Liver (tissue), 9 donors: ENCODE measurements around the gene GMFB. TPM values are rescaled to one million over a fixed set of nuclear protein-coding genes. Genes with fewer than 3 reads are reported as not detected.
"Not testable (repeated sequence)": the region's sequence is repeated elsewhere in the genome, so short reads cannot be mapped to it uniquely, and the experiment has no call there.

ENCODE experiments used
- DNase-seq: peaks from one replicate; pipeline ENCODE4 v3.0.0-alpha.2; 2017; ENCODE audit warnings: low spot score
- H3K27ac ChIP-seq, 2 donors: one replicate each; pipeline ENCODE4 v1.7.0; 2013; ENCODE audit warnings: inconsistent platforms in 2 of 2, low read length in 2 of 2, control low read depth in 1 of 2, low read depth in 1 of 2, mild to moderate bottlenecking in 1 of 2
- H3K27me3 ChIP-seq, 4 donors: one replicate each; pipeline versions ENCODE4 v1.6.1 to v1.7.0; 2013; ENCODE audit warnings: low read length in 3 of 4, inconsistent platforms in 1 of 4, mild to moderate bottlenecking in 1 of 4, moderate library complexity in 1 of 4; ENCODE audit not compliant: control insufficient read depth in 4 of 4, insufficient read depth in 4 of 4
- H3K36me3 ChIP-seq, 4 donors: one replicate each; pipeline versions ENCODE4 v1.6.1 to v1.7.0; 2013; ENCODE audit warnings: low read length in 3 of 4, mild to moderate bottlenecking in 3 of 4, low read depth in 1 of 4, moderate library complexity in 1 of 4; ENCODE audit not compliant: control insufficient read depth in 4 of 4, insufficient read depth in 3 of 4
- H3K4me1 ChIP-seq, 4 donors: one replicate each; pipeline versions ENCODE4 v1.6.1 to v1.7.0; 2013; ENCODE audit warnings: low read length in 3 of 4, mild to moderate bottlenecking in 3 of 4, moderate library complexity in 1 of 4; ENCODE audit not compliant: control insufficient read depth in 4 of 4, insufficient read depth in 4 of 4
- H3K4me3 ChIP-seq, 3 donors: one replicate each; pipeline versions ENCODE4 v1.6.1 to v1.7.0; 2013; ENCODE audit warnings: low read length in 3 of 3, control low read depth in 1 of 3, low read depth in 1 of 3, mild to moderate bottlenecking in 1 of 3
- H3K9ac ChIP-seq, 2 donors: one replicate each; pipeline ENCODE4 v1.7.0; 2013; ENCODE audit warnings: low read length in 2 of 2, mild to moderate bottlenecking in 2 of 2, moderate library complexity in 2 of 2, control low read depth in 1 of 2, low read depth in 1 of 2
- H3K9me3 ChIP-seq, 4 donors: one replicate each; pipeline versions ENCODE4 v1.6.1 to v1.7.0; 2013; ENCODE audit warnings: low read length in 3 of 4; ENCODE audit not compliant: control insufficient read depth in 4 of 4
- EGR1 ChIP-seq, 2 donors: IDR thresholded peaks; 2 replicates each; pipeline ENCODE4 v1.6.1; 2016 to 2018; ENCODE audit warnings: antibody characterized with exemption in 2 of 2, low read depth in 2 of 2
- FOXA1 ChIP-seq: IDR thresholded peaks from 2 replicates; pipeline ENCODE4 v1.6.1; 2016; ENCODE audit warnings: antibody characterized with exemption
- HNF4A ChIP-seq, 2 donors: conservative IDR thresholded peaks; 2 replicates each; pipeline ENCODE4 v1.6.1; 2016; ENCODE audit warnings: antibody characterized with exemption in 2 of 2, mild to moderate bottlenecking in 2 of 2
- HNF4G ChIP-seq: IDR thresholded peaks from 2 replicates; pipeline ENCODE4 v1.6.1; 2016; ENCODE audit warnings: antibody characterized with exemption
- JUND ChIP-seq, 2 donors: IDR thresholded peaks; 2 replicates each; pipeline ENCODE4 v1.6.1; 2016; ENCODE audit warnings: antibody characterized with exemption in 2 of 2
- MAX ChIP-seq: IDR thresholded peaks from 2 replicates; pipeline ENCODE4 v1.6.1; 2016; ENCODE audit warnings: antibody characterized with exemption
- NR2F2 ChIP-seq: IDR thresholded peaks from 2 replicates; pipeline ENCODE4 v1.6.1; 2016; ENCODE audit warnings: antibody characterized with exemption
- RAD21 ChIP-seq, 2 donors: IDR thresholded peaks; 2 replicates each; pipeline ENCODE4 v1.6.1; 2016; ENCODE audit warnings: antibody characterized with exemption in 2 of 2, mild to moderate bottlenecking in 2 of 2
- REST ChIP-seq: IDR thresholded peaks from 2 replicates; pipeline ENCODE4 v1.6.1; 2016; ENCODE audit warnings: antibody characterized with exemption, mild to moderate bottlenecking
- RXRA ChIP-seq, 2 donors: IDR thresholded peaks; 2 replicates each; pipeline ENCODE4 v1.6.1; 2017 to 2018; ENCODE audit warnings: antibody characterized with exemption in 2 of 2, mild to moderate bottlenecking in 1 of 2
- SP1 ChIP-seq: IDR thresholded peaks from 2 replicates; pipeline ENCODE4 v1.6.1; 2018; ENCODE audit warnings: antibody characterized with exemption, mild to moderate bottlenecking
- TAF1 ChIP-seq: conservative IDR thresholded peaks from 2 replicates; pipeline ENCODE4 v1.6.1; 2016; ENCODE audit warnings: antibody characterized with exemption, mild to moderate bottlenecking
- YY1 ChIP-seq: IDR thresholded peaks from 2 replicates; pipeline ENCODE4 v1.6.1; 2016; ENCODE audit warnings: antibody characterized with exemption, mild to moderate bottlenecking
- WGBS: extraction: QIAGEN DNeasy Blood & Tissue Kit; methylation state at CpG from one replicate; pipeline ENCODE4 v1.1.7; 2013; 5-methylcytosine and 5-hydroxymethylcytosine counted together
- polyA plus RNA-seq, 2 donors: library from polyadenylated mRNA; stranded (reverse) in 1 of 2; unstranded in 1 of 2; fragments of 200-250 nt in 1 of 2; fragments of >200 nt in 1 of 2; fragmentation: Nextera tagmentation in 1 of 2; extraction: Ambion mirVana in 1 of 2; gene quantifications; one replicate each; pipeline versions ENCODE4 v1.2.1 to v1.2.3, GENCODE V29; 2013 to 2015
- total RNA-seq, 2 donors: library from RNA; depleted of rRNA; stranded (reverse); fragments of >200 nt; gene quantifications; one replicate each; pipeline ENCODE4 v1.2.3, GENCODE V29; 2014
- TF ChIP-seq, protein P1 (sequence below): IDR thresholded peaks from 2 replicates; pipeline ENCODE4 v1.6.1; 2016; ENCODE audit warnings: antibody characterized with exemption
- TF ChIP-seq, protein P2 (sequence below): fragments of 150-350 bp; IDR thresholded peaks from 2 replicates; pipeline ENCODE4 v1.5.1; 2017; ENCODE audit warnings: improper control_type of control experiment, low read depth, low read length; ENCODE audit not compliant: missing input control
- TF ChIP-seq, protein P3 (sequence below): IDR thresholded peaks from 2 replicates; pipeline ENCODE4 v1.6.1; 2016; ENCODE audit warnings: antibody characterized with exemption
- donor health status: healthy.
- donor health status: healthy.
- donor health status: healthy.
- donor health status: healthy.
- donor health status: healthy.

GMFB gene
- total and polyA plus RNA-seq, 4 donors, result 13.3 to 26.3 (median 20.6) TPM

- H3K9ac ChIP-seq, result no peak overlapping the region
- no peaks in the 10 kb centered on the region for H3K9me3 ChIP-seq
- no peak for TF ChIP-seq EGR1 (IDR thresholded peaks at IDR 0.05; ENCODE audit: low read depth in 2 of 2)
- TF ChIP-seq, protein P1, sequence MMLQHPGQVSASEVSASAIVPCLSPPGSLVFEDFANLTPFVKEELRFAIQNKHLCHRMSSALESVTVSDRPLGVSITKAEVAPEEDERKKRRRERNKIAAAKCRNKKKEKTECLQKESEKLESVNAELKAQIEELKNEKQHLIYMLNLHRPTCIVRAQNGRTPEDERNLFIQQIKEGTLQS, result no peak
- TF ChIP-seq, protein P2, sequence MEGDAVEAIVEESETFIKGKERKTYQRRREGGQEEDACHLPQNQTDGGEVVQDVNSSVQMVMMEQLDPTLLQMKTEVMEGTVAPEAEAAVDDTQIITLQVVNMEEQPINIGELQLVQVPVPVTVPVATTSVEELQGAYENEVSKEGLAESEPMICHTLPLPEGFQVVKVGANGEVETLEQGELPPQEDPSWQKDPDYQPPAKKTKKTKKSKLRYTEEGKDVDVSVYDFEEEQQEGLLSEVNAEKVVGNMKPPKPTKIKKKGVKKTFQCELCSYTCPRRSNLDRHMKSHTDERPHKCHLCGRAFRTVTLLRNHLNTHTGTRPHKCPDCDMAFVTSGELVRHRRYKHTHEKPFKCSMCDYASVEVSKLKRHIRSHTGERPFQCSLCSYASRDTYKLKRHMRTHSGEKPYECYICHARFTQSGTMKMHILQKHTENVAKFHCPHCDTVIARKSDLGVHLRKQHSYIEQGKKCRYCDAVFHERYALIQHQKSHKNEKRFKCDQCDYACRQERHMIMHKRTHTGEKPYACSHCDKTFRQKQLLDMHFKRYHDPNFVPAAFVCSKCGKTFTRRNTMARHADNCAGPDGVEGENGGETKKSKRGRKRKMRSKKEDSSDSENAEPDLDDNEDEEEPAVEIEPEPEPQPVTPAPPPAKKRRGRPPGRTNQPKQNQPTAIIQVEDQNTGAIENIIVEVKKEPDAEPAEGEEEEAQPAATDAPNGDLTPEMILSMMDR, result no peak
- TF ChIP-seq RXRA (IDR thresholded peaks at IDR 0.05), result no peak
- no peak for TF ChIP-seq FOXA1
- peak; percentile 60 for TF ChIP-seq YY1
- peaks cover 0 to 5% (median 2%) of the 10 kb centered on the region in 4 donors for H3K4me1 ChIP-seq
- no peaks in the 10 kb centered on the region for H3K36me3 ChIP-seq
- no peak for DNase-seq
- no peak overlapping the region for H3K4me3 ChIP-seq
- H3K27ac ChIP-seq, result no peak overlapping the region
- H3K27me3 ChIP-seq, result no peaks in the 10 kb centered on the region
- WGBS, result 34% methylated on average over 1 of the region's 1 CpG
These were observed 33.4 kb downstream of the GMFB start for GRCh38 chr14:54455363-54455762.

DNA sequence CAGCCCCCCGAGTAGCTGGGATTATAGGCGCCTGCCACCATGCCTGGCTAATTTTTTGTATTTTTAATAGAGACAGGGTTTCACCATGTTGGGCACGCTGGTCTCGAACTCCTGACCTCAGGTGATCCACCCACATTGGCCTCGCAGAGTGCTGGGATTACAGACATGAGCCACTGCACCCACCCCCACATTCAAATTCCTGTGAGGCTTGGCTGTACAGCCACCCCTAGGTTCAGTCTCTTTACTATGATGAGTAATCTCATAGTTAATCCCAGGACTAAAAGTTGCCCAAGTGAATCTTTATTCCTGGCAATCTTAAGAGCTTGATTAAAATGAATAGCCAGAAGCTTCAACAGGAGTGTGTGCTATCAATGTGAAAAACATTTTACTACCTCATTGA lies 34.8 kb downstream of the GMFB start:
- not testable (repeated sequence) for H3K27me3 ChIP-seq, DNase-seq
- WGBS, result 95% methylated on average over 5 of the region's 5 CpGs

GRCh38 chr14:54453252-54453651 lies 35.5 kb downstream of the GMFB start:
- no peak overlapping the region for H3K4me3 ChIP-seq
- H3K9ac ChIP-seq, result no peak overlapping the region
- H3K27me3 ChIP-seq, result no peaks in the 10 kb centered on the region
- WGBS, result 96% methylated on average over 3 of the region's 3 CpGs
- H3K27ac ChIP-seq, result no peak overlapping the region
- no peak for DNase-seq
- H3K9me3 ChIP-seq, result no peaks in the 10 kb centered on the region
- no peaks in the 10 kb centered on the region for H3K36me3 ChIP-seq
- peaks cover 0 to 2% (median 0%) of the 10 kb centered on the region in 4 donors for H3K4me1 ChIP-seq
- TF ChIP-seq SP1 (no peak), RXRA (IDR thresholded peaks at IDR 0.05) (no peak)

More for the DNA sequence above, 34.8 kb downstream of the GMFB start:
- H3K27ac ChIP-seq, H3K4me1 ChIP-seq, H3K9me3 ChIP-seq, H3K4me3 ChIP-seq, H3K36me3 ChIP-seq, H3K9ac ChIP-seq: not testable (repeated sequence)

GRCh38 chr14:54451961-54452360 lies 36.8 kb downstream of the GMFB start:
- H3K4me3 ChIP-seq, result no peak overlapping the region
- WGBS, result 84% methylated on average over 3 of the region's 3 CpGs
- no peak for DNase-seq
- H3K4me1 ChIP-seq, result peaks cover 0 to 4% (median 2%) of the 10 kb centered on the region in 4 donors
- no peaks in the 10 kb centered on the region for H3K27me3 ChIP-seq
- no peaks in the 10 kb centered on the region for H3K9me3 ChIP-seq
- H3K27ac ChIP-seq, result no peak overlapping the region
- H3K9ac ChIP-seq, result no peak overlapping the region
- H3K36me3 ChIP-seq, result no peaks in the 10 kb centered on the region
- TF ChIP-seq NR2F2, result no peak
- TF ChIP-seq TAF1, result no peak
- TF ChIP-seq RAD21 (IDR thresholded peaks at IDR 0.05), result no peak
- no peak for TF ChIP-seq RXRA (IDR thresholded peaks at IDR 0.05)
- TF ChIP-seq JUND (IDR thresholded peaks at IDR 0.05), result no peak
- no peak for TF ChIP-seq MAX
- TF ChIP-seq FOXA1, result no peak
- TF ChIP-seq HNF4G, result no peak
- TF ChIP-seq SP1, result no peak
- TF ChIP-seq EGR1 (IDR thresholded peaks at IDR 0.05; ENCODE audit: low read depth in 2 of 2), result no peak
- no peak for TF ChIP-seq REST
- TF ChIP-seq, protein P3, sequence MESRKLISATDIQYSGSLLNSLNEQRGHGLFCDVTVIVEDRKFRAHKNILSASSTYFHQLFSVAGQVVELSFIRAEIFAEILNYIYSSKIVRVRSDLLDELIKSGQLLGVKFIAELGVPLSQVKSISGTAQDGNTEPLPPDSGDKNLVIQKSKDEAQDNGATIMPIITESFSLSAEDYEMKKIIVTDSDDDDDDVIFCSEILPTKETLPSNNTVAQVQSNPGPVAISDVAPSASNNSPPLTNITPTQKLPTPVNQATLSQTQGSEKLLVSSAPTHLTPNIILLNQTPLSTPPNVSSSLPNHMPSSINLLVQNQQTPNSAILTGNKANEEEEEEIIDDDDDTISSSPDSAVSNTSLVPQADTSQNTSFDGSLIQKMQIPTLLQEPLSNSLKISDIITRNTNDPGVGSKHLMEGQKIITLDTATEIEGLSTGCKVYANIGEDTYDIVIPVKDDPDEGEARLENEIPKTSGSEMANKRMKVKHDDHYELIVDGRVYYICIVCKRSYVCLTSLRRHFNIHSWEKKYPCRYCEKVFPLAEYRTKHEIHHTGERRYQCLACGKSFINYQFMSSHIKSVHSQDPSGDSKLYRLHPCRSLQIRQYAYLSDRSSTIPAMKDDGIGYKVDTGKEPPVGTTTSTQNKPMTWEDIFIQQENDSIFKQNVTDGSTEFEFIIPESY, result no peak
- TF ChIP-seq HNF4A (conservative IDR thresholded peaks at IDR 0.05), result no peak
